Fibroblast of pulmonary artery (primary cell): Measurements from ENCODE around the gene RPL26.
"Not testable (repeated sequence)": the region's sequence is repeated elsewhere in the genome, so short reads cannot be mapped to it uniquely, and the experiment has no call there.

Experiments
- DNase-seq: peaks from one replicate; pipeline ENCODE4 v3.0.0-alpha.2; 2010; ENCODE audit warnings: low read depth
- H3K4me3 ChIP-seq: replicated peaks from 2 replicates; pipeline ENCODE4 v1.5.1; 2011; ENCODE audit warnings: low read depth, mild to moderate bottlenecking, control low read depth, low read length, moderate library complexity
- CTCF ChIP-seq: IDR thresholded peaks from 2 replicates; pipeline ENCODE4 v1.5.1; 2011; ENCODE audit warnings: mild to moderate bottlenecking, control low read depth, low read length, inconsistent platforms; ENCODE audit errors: missing control alignments

The RPL26 gene

DNA sequence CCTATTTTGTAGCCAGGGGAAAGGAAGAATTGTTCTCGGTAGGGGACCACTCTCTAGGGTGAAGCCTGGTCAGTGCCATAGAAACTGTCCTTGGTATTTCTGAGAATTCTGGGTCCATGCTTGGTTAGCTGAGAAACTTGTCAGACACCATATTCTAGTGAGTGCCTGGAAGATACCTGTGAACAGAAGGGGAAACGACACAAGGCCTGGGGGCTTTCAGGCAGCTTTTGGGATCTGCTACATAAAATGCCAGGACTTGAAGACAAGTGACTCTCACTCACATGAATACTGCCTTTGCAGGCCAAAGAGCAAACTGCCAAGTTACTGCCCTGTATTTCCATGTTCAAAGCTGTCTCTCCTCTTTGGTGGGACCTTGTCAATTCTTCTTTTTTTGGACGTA is 25.1 kb downstream of the RPL26 start:
- TF ChIP-seq CTCF, result no peak
- no peak overlapping the region for H3K4me3 ChIP-seq
- no peak for DNase-seq

DNA sequence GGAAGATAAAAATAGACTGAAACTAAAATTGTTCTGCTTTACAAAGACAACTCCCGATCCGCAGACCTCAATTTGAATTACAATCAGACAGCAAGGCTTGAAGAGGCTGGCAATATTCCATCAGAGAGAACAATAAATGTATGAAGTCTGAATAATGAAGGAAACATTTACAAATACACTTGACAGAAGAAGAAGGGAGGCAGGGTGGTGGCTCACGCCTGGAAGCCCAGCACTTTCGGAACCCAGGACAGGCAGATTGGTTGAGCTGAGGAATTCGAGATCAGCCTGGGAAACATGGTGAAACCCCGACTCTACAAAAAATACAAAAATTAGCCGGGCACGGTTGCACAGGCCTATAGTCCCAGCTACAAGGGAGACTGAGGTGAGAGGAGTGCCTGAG is 28.8 kb downstream of the RPL26 start:
- H3K4me3 ChIP-seq, result no peak overlapping the region
- TF ChIP-seq CTCF, result no peak
- no peak for DNase-seq

- no peak overlapping the region for H3K4me3 ChIP-seq
- TF ChIP-seq CTCF, result no peak
- no peak for DNase-seq
Observed at GRCh38 chr17:8353736-8354135, 29.3 kb downstream of the RPL26 start.

DNA sequence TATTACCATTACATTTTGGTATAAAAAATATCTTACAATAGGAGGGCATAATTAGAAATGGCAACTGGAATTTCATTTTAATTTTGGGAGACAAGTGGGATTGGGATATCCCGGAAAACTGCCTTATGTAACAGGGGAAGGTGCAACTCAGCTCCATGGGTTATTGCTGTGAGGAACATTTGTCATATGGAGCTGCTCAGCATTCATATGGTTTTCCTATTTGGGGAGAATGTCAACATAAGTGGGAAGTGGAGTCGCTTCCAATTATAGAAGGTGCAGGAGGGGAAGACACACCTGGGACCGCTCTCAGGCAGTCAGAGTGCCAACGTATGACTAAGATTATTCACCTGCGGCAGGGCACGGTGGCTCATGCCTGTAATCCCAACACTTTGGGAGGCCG is 32.7 kb downstream of the RPL26 start:
- TF ChIP-seq CTCF, result no peak
- H3K4me3 ChIP-seq, result no peak overlapping the region
- DNase-seq, result no peak

DNA sequence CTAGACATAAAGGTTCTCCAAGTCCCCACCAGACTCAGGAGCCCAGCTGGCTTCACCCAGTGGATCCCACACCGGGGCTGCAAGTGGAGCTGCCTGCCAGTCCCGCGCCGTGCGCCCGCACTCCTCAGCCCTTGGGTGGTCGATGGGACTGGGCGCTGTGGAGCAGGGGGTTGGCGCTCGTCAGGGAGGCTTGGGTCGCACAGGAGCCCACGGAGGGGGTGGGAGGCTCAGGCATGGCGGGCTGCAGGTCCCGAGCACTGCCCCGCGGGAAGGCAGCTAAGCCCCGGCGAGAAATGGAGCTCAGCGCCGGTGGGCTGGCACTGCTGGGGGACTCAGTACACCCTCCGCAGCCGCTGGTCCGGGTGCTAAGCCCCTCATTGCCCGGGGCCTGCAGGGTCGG is 36.0 kb downstream of the RPL26 start:
- H3K4me3 ChIP-seq, DNase-seq: not testable (repeated sequence)

- H3K4me3 ChIP-seq, result no peak overlapping the region
- DNase-seq, result no peak
- no peak for TF ChIP-seq CTCF
Observed at GRCh38 chr17:8345951-8346665, 36.9 kb downstream of the RPL26 start.

DNA sequence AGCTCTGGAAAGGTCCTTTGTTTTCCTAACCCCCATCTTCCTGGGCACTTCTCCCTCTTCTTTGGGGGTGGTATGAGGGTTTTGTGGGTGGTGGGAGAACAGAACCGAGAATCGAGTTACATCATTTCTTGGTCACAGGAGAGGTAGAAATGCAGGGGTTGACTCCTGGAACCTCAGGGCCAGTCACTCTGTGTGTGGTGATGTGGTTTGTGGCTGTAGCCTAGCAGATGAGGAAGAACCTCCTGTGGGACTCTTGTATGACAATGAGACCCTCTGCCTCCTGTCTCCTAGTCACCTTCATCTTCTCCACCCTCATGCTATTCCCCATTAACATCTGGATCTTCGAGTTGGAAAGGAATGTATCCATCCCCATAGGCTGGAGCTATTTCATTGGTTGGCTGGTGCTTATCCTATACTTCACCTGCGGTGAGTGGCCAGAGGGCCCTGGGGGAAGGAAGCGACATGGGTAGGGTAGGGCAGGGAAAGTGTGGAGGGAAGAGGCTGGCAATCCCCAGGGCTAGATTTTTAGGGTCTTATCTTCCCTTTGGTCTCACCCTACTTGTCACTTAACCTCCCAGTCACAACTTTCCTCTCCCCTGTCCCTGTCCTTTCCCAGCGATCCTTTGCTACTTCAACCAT is 37.8 kb downstream of the RPL26 start:
- no peak for TF ChIP-seq CTCF
- DNase-seq, result no peak
- no peak overlapping the region for H3K4me3 ChIP-seq
